GM18505 (cell line): ENCODE data around the gene OXER1.

ENCODE experiments used
- ATAC-seq: cut with Tn5 transposase; IDR thresholded peaks from one replicate; pipeline ENCODE4 v1.9.1; 2021; ENCODE audit not compliant: unreplicated experiment
- POLR2A ChIP-seq: IDR thresholded peaks from 4 replicates; pipeline ENCODE4 v1.6.1; 2011; ENCODE audit warnings: borderline replicate concordance; ENCODE audit not compliant: insufficient read depth, insufficient read length; ENCODE audit errors: extremely low read depth

OXER1 gene

DNA sequence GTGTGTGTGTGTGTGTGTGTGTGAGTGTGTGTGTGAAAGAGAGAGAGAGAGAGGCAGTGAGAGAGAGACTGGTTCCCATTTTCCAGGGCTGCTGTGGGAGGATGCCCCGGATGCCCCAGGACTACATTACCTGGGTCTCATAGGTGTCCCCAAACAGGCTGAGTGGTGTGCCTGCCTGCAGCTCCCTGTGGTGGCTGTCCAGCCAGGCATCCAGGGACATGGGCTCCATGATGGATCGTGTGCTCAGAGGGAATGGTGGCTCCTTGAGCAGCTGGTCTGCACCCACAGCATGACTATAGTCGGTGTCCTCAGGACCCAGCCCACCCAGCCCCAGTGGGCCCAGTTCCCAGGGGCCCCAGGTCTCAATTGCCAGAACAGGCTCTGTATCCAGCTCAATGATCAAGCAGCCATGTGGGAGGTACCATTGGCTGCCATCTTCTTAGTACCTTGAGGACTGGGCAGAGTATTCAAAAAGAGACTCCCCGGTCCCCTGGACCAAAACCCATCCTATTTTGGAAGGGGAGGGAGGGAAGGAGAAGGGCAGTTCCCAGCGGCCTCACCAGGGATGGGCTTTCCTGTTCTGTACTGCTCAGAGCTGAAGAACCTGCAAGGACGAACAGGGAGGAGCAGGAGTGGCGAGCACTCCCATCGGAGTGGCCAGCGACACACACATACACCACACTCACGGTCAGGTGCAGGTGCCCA, 5.8 kb upstream of the OXER1 start:
- no peak for ATAC-seq
- TF ChIP-seq POLR2A, result no peak

DNA sequence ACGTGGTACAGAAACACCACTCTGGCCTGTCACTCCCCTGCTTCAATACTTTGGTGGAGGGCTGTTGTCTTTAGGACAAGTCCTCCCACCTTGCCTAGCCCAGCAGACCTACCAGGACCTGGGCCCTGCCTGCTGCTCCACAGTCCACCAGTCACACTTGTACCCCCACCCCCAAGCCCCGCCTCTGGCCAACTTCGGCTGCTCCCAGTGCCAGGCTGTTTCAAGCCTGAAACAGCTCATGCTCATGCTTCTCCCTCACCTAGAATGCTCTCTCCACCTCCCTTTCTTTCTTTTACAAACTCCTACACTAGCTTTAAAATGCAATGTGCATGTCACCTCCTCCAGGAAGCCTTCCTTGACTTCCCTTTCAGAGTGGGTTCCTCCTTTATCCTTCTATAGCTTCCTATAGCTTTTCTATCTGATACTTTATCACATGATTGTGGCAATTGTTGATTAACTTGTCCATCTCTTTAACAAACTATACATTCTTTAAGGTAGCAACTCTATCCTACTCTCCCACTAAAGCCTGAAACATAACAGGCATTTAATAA, 4.8 kb upstream of the OXER1 start:
- no peak for TF ChIP-seq POLR2A
- ATAC-seq, result no peak

GRCh38 chr2:42767899-42768705, 4.2 kb upstream of the OXER1 start:
- ATAC-seq, result no peak
- no peak for TF ChIP-seq POLR2A

GRCh38 chr2:42767080-42767898, 3.4 kb upstream of the OXER1 start:
- TF ChIP-seq POLR2A, result no peak
- ATAC-seq, result no peak

- no peak for TF ChIP-seq POLR2A
- no peak for ATAC-seq
Measured at GRCh38 chr2:42765686-42766085, 1.8 kb upstream of the OXER1 start.

- TF ChIP-seq POLR2A, result no peak
- ATAC-seq, result no peak
Measured at GRCh38 chr2:42764901-42765300, 966 bp upstream of the OXER1 start.

DNA sequence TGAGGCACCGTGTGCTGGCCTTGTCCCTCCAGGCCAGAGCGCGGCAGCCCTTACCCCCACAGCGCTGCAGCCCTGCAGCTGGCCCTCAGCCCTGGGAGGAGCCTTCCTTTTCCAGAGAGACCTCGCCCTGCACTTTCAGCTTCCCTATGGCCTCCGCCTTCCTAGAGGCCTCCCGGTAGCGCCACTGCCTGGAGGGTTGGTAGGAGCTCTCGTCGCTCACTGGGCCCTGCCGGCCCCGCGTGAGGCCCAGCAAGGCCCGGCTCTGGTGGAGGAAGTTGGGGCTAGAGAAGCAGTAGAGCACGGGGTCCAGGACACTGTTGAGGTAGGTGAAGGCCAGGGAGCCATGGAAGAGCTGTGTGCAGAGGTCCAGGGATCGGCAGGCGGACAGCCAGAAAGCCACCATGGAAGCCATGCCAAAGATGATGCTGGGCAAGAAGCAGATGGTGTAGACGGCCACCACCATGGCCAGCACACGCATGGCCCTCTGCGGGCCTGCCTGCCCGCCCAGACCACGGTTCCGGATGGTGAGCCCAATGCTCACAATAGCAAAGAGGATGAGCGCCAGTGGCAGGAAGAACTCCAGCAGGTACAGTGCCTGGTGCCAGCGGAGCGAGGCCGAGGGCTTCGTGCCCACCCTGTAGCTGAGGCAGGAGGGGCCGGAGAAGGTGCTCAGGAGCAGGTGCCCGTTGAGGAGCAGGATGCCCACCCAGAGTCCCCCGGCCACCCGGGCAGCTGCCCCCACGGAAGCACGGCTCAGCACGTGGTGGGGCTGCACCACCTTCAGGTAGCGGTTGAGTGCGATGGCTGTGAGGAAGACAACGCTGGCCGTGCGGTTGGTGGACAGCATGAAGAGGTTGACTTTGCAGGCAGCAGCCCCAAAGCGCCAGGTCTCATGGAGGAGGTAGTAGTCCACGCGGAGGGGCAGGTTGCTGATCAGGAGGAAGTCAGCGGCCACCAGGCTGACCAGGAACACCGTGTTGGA, 821 bp downstream of the OXER1 start:
- no peak for TF ChIP-seq POLR2A
- ATAC-seq, result no peak

DNA sequence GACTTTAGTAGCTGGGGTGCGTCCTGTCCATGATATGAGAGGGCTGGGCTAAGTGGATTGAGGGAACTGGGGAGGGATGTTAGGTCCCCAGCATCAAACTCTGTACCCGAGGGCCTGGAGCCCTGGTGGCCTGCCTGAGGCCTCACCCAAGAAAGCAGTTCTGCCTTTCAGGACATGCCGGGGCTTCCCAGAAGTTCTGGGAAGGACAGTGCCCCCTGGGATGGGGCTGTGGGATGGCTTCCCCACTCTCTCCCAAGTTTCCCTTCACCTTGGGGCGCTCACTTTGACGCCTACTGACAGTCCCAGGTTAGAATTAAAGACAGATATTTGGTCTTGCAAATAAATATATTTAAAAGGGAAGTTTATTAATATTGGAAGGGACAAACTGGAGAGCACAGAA, 1.8 kb downstream of the OXER1 start:
- no peak for TF ChIP-seq POLR2A
- no peak for ATAC-seq

DNA sequence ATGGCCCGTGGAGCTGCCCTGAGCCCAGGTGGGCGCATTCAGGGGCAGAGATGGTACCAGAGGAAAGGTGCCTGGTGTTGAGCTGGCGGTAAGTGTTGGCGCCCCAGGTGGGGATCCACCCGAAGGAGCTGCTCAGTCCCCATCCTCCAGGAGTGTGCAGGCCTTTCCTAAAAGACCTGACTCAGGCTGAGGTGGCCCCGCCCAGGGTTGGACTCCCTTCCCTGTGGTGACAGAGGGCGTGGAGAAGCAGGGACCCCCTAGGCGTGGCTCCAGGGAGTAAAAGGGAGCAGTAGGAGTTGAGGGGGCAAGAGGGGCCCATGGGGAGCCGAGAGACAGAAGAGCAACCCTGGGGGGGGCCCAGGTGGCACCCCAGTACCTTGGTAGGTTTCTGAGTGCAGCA, 2.4 kb downstream of the OXER1 start:
- no peak for ATAC-seq
- no peak for TF ChIP-seq POLR2A

DNA sequence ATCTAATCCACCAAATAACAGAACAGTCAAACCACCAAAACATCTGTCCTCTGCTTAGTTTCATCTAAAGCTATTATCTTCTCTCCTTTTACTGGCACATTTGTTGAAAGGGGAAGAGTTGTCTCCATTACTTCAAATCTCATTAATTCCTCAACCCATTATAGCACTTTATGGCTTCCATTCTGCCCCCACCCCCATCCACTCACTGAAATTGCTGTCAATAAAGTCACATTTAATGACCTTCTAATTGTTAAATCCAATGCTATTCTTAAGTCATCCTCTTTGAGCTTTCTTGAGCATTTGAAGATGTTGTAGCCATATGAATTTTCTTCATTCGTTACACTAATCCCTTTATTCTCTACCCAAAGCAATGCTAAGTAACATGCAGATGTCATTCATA, 5.2 kb downstream of the OXER1 start:
- no peak for ATAC-seq
- TF ChIP-seq POLR2A, result no peak

DNA sequence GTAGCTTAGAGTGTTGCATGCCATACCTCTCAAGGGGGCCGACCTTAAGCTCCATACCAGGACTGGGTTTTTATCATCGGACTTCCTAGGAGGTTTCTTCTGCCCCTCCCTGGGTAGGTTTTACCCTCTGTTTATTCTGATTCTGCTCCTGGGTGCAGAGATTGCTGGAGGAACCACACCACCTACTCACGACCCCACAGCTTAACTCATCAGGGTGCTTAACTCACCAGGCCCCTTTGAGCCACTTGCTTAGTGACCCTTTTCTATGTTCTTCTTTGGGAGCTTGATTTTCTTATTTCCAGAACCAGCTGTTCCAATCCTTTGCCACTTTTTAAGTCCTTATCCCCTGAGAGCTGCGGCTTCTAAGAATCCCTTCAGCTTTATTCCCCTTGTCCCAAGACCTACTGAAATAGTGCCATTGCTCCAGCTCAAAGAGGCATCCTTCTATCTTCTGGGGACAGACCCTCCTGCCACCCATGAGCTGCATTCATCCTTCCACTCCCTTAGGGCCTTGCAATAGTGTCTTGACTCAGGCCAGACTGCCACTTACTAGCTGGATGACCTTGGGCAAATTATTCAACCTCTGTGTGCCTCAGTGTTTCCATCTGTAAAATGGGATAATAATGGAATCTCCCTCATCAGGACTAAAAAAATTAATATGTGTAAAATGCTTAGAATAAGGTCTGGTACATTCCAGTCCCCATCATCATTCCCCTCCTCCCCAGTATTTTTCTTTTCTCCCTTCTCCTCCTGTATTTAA, 5.8 kb downstream of the OXER1 start:
- ATAC-seq, result no peak
- TF ChIP-seq POLR2A, result no peak
